SK-MEL-5 (cell line): ENCODE results near the gene TMED4. TPM values are rescaled to one million over a fixed set of nuclear protein-coding genes. Genes with fewer than 3 reads are reported as not detected.
"Not testable (repeated sequence)": the region's sequence is repeated elsewhere in the genome, so short reads cannot be mapped to it uniquely, and the experiment has no call there.

ENCODE experiments used
- DNase-seq: peaks from one replicate; pipeline ENCODE4 v3.0.0-alpha.2; 2016; ENCODE audit warnings: low read depth, low spot score
- in situ Hi-C: cut with HindIII; loops from 2 replicates; pipeline ENCODE4 v1.10.0; 2016; ENCODE audit warnings: low sequenced_read_pairs, high pct_unique_total_duplicates, low pct_unique_long_range_greater_than_20kb
- total RNA-seq: library from RNA; depleted of rRNA; stranded (reverse); fragments of >200 nt; shearing (Covaris generic); gene quantifications from 2 replicates; pipeline ENCODE4 v1.2.3, GENCODE V29; 2014

Gene TMED4
- total RNA-seq, 1 experiment from 2014 or later = 177 TPM

DNA sequence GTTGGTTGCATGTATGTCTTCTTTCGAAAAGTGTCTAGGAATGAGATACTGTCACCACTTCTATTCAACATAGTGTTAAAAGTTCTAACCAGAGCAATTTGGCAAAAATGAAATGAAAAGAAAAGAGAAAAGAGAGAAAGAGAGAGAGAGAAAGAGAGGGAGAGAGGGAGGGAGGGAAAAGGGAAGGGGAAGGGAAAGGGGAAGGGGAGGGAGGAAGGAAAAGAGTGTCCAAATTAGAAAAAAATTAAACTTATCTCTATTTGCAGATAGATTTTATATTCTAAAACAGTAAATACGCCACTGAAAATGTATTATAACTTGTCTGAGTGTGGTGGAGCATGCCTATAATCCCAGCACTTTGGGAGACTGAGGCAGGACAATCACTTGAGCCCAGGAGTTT lies 24.5 kb downstream of the TMED4 start:
- DNase-seq = no peak
- in situ Hi-C loops = no loop called here

DNA sequence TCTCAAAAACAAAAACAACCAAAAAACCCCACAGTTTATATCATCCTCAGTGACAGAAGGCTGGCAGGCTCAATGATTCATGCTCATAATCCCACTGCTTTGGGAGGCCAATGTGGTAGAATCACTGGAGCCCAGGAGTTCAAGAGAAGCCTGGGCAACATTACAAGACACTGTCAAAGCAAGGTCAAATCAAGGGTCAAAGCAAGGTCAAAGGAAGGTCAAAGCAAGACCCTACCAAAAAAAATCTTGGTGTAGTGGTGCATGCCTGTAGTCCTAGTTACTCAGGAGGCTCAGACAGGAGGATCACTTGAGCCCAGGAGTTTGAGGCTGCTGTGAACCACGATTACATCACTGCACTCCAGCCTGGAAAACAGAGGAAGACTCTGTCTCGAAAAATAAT lies 26.7 kb downstream of the TMED4 start:
- in situ Hi-C loops = no loop called here
- no peak for DNase-seq

GRCh38 chr7:44552473-44553005 lies 29.5 kb downstream of the TMED4 start:
- DNase-seq, in situ Hi-C loops: not testable (repeated sequence)

GRCh38 chr7:44549457-44549856 lies 32.6 kb downstream of the TMED4 start:
- no peak for DNase-seq
- in situ Hi-C loops = no loop called here

GRCh38 chr7:44548893-44549292 lies 33.1 kb downstream of the TMED4 start:
- in situ Hi-C loops = no loop called here
- no peak for DNase-seq

DNA sequence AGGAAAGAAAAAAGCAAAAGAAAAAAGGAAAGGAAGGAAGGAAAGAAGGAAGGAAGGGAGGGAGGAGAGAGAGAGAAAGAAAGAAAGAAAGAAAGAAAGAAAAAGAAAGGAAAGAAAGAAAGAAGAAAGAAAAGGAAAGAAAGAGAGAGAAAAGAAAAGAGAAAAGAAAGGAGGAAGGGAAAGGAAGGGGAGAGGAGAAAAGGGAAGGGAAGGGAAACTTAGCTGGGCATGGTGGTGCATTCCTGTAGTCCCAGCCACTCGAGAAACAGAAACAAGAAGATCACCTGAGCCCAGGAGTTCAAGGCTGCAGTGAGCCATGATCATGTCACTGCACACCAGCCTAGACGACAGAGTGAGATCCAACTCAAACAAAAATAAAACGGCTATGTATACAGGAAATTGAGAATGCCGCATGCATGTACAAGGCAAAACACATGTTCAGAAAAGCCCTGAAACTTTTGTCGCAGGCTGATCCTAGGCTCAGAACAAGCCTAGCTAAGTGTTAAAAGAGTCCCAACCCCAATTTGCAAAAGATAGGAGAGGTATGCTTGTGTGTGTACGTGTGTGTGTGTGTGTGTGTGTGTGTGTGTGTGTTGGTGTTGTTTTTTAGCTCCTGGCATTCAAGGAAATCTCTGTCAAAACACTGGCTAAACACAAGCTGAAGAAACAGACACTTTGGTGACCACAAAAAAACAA lies 34.3 kb downstream of the TMED4 start:
- in situ Hi-C loops = no loop called here
- no peak for DNase-seq

- DNase-seq = no peak
- in situ Hi-C loops = no loop called here
These were observed 40.0 kb downstream of the TMED4 start for GRCh38 chr7:44541876-44542610.

GRCh38 chr7:44541028-44541869 lies 40.8 kb downstream of the TMED4 start, which contains the start of gene NPC1L1:
TSS of gene NPC1L1 (minus strand) at chr7:44541330. CDS start at chr7:44541259, 71 bp downstream.
- no peak for DNase-seq
- in situ Hi-C loops = no loop called here

DNA sequence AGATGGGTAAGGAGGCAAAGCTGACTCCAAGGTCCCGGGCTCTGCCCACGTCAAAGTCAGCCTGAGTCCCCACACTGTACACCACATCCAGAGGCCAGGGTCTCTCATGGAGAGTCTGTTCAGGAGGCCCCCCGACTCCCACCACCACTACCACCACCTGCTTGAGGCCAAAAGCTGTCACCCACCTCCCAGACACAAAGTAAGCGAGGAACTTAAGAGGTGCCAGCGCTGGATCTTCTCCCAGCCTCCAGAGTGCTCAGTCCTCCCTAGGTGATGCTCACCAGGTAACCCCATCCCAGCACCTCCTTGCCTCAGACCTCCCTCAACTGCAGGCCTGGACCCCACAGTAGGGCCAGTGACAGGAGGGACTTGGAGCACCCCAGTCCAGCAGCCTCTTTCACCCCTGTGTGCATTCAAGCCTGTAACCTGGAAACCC lies 41.4 kb downstream of the TMED4 start:
- no peak for DNase-seq
- in situ Hi-C loops = no loop called here

DNA sequence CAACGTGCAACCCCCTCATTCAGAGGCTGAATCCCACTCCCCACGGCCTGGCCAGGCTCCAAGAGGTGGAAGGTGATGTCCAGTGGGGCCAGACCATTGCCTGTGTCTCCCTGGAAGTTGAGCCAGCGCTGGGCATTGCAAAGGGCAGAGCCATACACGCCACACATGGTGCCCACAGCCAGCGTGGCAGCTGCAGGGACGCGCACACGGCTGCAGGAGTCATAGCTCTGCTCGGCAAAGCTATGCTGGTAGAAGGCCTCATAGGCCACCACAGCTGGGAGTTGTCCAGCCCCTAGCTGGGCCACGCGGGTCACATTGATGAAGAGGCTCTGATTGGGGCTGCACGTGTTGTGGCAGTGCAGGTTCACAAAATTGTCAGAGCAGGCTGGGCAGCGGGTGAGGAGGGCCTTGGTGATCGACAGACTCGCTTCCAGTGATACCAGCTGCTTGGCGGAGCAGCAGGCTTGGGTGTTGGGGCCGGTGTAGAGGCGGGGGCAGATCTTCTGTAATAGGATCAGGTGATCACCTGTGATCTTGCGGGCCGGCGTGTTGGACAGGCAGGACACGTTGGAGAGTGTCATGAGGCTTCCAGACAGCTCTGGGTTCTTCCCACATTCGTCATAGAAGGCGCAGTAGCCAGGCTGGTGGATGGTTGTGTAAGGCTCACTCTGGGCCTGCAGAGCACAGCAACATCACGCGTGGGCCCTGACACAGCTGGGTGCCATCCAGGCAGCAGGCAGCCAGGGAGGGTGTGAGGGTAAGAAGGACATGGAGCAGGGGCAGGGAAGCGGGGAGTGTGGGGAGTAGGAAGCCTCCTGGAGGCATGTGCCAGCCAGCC lies 42.1 kb downstream of the TMED4 start:
- in situ Hi-C loops = no loop called here
- DNase-seq = no peak

DNA sequence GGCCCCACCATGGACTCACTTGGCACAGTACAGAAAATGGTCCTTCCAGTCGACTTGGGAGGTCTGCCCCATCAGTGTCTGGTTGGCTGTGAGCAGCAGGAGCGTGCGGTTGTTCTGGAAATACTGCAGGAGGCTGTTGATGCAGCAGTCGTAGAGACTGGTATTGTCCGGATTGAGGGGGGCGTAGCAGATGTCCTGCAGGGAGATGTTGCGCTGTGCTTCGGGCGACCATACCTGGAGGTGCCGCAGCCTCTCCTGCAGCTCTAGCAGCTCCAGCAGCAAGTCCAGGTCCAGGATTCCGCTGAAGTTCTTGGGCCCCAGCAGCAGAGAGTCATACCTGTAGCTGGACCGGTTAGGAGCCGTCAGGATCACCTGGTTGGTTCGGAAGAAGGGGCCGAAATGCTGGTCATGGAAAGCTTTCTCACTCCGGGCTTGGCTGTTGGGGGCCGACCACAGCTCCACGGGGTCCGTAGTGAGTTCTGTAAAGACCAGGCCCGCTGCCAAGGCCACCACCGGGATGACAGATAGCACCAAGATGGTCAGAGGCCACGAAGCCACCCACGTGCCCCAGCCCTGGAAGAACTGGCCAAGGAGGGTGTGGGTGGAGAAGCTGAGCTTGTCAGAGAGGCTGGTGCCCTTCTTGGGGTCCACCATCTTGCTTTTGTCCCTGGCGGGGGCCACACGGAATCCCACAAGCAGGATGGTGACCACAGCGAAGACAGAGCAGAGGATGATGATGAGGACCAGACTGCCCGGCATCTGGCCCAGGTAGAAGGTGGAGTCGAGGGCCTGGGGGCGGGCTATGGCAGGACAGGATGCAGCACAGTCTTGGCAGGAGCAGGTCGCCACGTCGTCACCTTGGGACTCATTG lies 43.0 kb downstream of the TMED4 start:
- in situ Hi-C loops = no loop called here
- no peak for DNase-seq

GRCh38 chr7:44538093-44538797 lies 43.8 kb downstream of the TMED4 start:
- in situ Hi-C loops = no loop called here
- no peak for DNase-seq

DNA sequence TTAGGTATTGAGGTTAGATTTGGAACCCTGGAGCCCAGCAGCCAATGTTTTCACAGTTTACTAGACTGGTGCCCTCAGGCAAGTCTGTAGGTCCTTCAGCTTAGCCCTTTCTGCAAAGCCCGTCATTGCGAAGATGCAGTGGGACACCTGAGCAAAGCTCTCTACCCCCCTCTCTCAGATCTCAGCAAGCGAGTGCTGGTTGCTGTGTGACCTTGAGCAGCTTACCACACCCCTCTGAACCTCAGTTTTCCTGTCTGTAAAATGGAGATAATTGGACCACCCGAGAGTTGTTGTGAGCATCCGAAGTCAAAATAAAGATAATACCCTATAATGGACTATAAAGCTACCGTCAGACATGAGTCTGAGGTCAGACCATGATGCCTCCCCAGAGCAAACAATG lies 44.6 kb downstream of the TMED4 start:
- no peak for DNase-seq
- in situ Hi-C loops = no loop called here

DNA sequence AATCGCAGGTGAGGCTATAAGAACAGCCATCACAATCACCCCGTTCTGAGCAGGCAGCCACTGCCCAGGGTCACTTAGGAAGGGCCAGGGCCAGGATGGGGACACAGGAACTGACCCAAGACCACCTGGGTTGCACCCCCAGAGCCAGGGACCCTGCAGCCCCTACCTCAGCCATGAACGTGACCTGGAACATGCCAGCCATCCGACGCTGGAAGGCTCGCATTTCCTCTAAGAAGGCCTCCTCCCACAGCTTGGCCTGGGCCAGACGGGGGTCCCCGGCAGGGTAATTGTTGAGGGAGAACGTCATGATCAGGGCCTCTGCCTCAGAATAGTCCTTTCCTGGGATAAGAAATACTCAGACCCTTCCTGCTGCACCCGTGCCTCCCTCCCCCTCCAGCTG lies 45.9 kb downstream of the TMED4 start:
- in situ Hi-C loops = no loop called here
- DNase-seq = no peak

DNA sequence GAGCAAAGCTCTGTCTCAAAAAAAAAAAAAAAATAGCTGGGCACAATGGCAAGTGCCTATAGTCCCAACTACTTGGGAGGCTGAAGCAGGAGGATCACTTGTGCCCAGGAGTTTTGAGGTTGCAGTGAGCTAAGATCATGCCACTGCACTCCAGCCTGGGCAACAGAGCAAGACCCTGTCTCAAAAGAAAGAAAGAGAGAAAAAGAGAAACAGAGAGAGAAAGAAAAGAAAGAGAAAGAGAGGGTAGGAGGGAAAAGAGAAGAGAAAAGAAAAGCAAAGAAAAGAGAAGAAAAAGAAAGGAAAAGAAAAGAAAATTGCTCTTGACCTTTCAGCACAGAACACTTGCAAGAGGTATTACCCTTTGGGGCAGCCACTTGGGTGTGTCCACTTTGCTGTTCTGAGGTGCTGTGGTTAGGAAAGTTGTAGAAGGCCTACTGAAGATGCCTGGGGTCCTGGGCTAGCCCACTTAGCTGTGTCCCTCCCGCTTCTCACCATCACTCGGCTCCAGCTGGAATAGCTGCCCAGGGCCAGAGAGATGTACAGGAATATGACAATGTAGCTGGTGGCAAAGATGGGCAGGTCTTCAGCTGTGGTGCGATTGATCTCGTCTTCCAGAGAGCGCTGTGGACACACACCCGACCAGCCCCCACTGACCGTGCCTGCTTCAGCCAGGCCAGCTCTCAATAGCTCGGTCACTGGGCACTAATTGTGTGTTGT lies 46.5 kb downstream of the TMED4 start:
- no peak for DNase-seq
- in situ Hi-C loops = no loop called here
